Nasal cavity respiratory epithelium epithelial cell of viscerocranial mucosa (primary cell): ENCODE measurements around the gene MON2. TPM values are rescaled to one million over a fixed set of nuclear protein-coding genes. Genes with fewer than 3 reads are reported as not detected.

Source experiments
- total RNA-seq: library from RNA; depleted of rRNA; stranded (reverse); fragments of >200 nt; gene quantifications from 2 replicates; pipeline ENCODE4 v1.2.3, GENCODE V29; 2014

Gene MON2, protein sequence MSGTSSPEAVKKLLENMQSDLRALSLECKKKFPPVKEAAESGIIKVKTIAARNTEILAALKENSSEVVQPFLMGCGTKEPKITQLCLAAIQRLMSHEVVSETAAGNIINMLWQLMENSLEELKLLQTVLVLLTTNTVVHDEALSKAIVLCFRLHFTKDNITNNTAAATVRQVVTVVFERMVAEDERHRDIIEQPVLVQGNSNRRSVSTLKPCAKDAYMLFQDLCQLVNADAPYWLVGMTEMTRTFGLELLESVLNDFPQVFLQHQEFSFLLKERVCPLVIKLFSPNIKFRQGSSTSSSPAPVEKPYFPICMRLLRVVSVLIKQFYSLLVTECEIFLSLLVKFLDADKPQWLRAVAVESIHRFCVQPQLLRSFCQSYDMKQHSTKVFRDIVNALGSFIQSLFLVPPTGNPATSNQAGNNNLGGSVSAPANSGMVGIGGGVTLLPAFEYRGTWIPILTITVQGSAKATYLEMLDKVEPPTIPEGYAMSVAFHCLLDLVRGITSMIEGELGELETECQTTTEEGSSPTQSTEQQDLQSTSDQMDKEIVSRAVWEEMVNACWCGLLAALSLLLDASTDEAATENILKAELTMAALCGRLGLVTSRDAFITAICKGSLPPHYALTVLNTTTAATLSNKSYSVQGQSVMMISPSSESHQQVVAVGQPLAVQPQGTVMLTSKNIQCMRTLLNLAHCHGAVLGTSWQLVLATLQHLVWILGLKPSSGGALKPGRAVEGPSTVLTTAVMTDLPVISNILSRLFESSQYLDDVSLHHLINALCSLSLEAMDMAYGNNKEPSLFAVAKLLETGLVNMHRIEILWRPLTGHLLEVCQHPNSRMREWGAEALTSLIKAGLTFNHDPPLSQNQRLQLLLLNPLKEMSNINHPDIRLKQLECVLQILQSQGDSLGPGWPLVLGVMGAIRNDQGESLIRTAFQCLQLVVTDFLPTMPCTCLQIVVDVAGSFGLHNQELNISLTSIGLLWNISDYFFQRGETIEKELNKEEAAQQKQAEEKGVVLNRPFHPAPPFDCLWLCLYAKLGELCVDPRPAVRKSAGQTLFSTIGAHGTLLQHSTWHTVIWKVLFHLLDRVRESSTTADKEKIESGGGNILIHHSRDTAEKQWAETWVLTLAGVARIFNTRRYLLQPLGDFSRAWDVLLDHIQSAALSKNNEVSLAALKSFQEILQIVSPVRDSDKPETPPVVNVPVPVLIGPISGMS (N-terminal part only)
- total RNA-seq, result 27.0 and 37.6 TPM in 2 replicates

DNA sequence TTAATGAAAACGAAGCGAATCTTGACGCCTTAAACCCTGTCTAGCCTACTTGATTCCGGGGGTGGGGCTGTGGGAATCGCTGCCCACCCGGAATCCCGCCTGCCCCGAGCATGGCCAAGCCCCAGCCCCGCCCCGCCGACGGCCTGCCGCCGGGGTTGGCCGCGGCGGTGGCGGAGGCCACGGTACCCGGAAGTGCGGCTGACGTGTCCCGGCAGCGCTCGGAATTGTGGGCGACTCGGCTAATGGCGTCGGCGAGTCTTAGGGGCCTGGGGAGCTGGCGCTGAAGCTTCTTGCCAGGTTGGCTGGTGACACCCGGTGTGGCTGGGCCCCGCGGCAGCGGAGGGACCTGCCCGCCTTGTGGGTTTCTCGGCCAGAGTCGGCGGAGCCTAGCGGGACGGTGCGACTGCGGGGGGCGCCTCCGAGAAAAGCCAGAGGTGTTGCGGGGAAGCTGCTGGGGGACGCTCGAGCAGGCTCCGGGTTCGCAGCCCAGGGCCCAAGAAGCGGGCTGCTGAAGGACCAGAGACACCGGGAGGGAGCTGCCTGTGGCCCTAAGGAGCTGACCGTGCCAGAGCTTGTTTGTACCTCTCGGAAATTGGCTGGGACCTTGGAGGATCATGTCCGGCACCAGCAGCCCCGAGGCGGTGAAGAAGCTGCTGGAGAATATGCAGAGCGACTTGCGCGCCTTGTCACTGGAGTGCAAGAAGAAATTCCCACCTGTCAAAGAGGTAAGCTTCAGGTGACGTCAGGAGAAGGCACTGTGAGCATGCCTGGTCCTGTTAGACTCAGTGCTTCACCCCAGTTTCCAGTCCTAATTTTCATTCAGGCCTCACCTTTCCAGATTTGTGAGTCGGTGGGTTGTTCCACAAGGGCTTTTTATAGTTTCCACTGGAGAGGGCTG is at the start of gene MON2:
TSS of gene MON2 (plus strand) at position 233 of the 898 bp plus-strand sequence. CDS start at position 615, 382 bp downstream.

Other genes starting within 250 kb of the MON2 start
- gene USP15, start 206.4 kb upstream of the MON2 start, total RNA-seq, result 53.0 and 80.1 TPM in 2 replicates